ENCODE measurements around the gene RAB22A. TPM values are rescaled to one million over a fixed set of nuclear protein-coding genes. Genes with fewer than 3 reads are reported as not detected.

The RAB22A gene
- total and polyA plus RNA-seq, 9 of the 15 experiments (the other 6 are each of a cell fraction or from before 2014, with no cell fraction given): 1.1 to 8.0 (median 6.7) TPM

DNA sequence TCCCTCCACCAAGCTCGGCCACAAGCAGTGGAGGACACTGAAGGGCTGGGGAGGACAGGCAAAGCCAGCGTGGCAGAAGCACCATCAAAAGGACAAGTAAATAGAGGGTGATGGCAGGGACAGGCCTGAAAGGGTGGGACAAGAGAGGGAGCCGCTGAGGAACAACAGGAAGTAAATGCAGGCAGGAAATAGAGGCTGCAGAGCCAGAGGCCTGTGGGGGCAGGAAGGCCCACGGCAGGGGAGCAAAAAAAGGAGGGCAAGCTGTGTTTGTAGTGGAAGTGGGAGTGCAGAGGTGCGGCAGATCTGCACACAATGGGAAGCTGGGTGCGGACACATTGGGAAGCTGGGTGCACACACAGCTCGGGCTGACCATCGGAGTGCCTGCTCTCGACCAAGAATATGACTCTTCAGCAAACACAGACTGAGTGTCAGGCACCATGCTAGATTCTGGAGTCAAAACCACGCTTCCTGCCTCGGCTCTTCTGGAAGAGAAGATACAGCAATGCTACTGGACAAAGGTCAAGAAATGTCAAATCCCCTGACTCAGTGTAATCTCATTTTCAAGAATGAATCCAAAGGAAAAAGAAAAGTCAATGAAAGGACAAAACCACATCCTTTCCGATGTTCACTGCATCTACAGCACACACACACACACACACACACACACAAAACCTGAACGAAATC, 40.4 kb upstream of the RAB22A start (continued):
- TF ChIP-seq, protein P1, sequence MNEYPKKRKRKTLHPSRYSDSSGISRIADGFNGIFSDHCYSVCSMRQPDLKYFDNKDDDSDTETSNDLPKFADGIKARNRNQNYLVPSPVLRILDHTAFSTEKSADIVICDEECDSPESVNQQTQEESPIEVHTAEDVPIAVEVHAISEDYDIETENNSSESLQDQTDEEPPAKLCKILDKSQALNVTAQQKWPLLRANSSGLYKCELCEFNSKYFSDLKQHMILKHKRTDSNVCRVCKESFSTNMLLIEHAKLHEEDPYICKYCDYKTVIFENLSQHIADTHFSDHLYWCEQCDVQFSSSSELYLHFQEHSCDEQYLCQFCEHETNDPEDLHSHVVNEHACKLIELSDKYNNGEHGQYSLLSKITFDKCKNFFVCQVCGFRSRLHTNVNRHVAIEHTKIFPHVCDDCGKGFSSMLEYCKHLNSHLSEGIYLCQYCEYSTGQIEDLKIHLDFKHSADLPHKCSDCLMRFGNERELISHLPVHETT (CRISPR knock-in tag; conservative IDR thresholded peaks at IDR 0.05 in 1 of 2, IDR thresholded peaks at IDR 0.05 in 1 of 2): peak in 1 of 2 experiments; percentile 16; a peak in 1 of 4 replicates
- TF ChIP-seq TRIM24 (IDR thresholded peaks at IDR 0.05) (no peak), HDAC2 (IDR thresholded peaks at IDR 0.05) (no peak), HDAC1 (IDR thresholded peaks at IDR 0.05) (peak in 1 of 2 experiments; percentile 54; a peak in 2 of 4 replicates), NUFIP1 (IDR thresholded peaks at IDR 0.05; ENCODE audit: partially characterized antibody) (no peak), DMBX1 (CRISPR knock-in tag; IDR thresholded peaks at IDR 0.05; ENCODE audit: borderline replicate concordance) (peak; percentile 9; the same call in 1 of the 2 replicates), TGIF2 (CRISPR knock-in tag; IDR thresholded peaks at IDR 0.05) (no peak), SETDB1 (IDR thresholded peaks at IDR 0.05; ENCODE audit: low read length) (no peak), TAL1 (IDR thresholded peaks at IDR 0.05) (peak; percentile 30; the same call in 1 of the 2 replicates), ZNF12 (CRISPR knock-in tag; IDR thresholded peaks at IDR 0.05) (no peak), NRF1 (conservative IDR thresholded peaks at IDR 0.05 in 1 of 2, IDR thresholded peaks at IDR 0.05 in 1 of 2) (no peak)
- TF ChIP-seq, protein P2, sequence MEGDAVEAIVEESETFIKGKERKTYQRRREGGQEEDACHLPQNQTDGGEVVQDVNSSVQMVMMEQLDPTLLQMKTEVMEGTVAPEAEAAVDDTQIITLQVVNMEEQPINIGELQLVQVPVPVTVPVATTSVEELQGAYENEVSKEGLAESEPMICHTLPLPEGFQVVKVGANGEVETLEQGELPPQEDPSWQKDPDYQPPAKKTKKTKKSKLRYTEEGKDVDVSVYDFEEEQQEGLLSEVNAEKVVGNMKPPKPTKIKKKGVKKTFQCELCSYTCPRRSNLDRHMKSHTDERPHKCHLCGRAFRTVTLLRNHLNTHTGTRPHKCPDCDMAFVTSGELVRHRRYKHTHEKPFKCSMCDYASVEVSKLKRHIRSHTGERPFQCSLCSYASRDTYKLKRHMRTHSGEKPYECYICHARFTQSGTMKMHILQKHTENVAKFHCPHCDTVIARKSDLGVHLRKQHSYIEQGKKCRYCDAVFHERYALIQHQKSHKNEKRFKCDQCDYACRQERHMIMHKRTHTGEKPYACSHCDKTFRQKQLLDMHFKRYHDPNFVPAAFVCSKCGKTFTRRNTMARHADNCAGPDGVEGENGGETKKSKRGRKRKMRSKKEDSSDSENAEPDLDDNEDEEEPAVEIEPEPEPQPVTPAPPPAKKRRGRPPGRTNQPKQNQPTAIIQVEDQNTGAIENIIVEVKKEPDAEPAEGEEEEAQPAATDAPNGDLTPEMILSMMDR (IDR thresholded peaks at IDR 0.05 in 2 of 3, conservative IDR thresholded peaks at IDR 0.05 in 1 of 3; ENCODE audit: insufficient read depth in 2 of 3, low read depth in 1 of 3, low read length in 3 of 3): no peak
- TF ChIP-seq, protein P3, sequence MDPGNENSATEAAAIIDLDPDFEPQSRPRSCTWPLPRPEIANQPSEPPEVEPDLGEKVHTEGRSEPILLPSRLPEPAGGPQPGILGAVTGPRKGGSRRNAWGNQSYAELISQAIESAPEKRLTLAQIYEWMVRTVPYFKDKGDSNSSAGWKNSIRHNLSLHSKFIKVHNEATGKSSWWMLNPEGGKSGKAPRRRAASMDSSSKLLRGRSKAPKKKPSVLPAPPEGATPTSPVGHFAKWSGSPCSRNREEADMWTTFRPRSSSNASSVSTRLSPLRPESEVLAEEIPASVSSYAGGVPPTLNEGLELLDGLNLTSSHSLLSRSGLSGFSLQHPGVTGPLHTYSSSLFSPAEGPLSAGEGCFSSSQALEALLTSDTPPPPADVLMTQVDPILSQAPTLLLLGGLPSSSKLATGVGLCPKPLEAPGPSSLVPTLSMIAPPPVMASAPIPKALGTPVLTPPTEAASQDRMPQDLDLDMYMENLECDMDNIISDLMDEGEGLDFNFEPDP (CRISPR knock-in tag; IDR thresholded peaks at IDR 0.05): no peak
- TF ChIP-seq, protein P4, sequence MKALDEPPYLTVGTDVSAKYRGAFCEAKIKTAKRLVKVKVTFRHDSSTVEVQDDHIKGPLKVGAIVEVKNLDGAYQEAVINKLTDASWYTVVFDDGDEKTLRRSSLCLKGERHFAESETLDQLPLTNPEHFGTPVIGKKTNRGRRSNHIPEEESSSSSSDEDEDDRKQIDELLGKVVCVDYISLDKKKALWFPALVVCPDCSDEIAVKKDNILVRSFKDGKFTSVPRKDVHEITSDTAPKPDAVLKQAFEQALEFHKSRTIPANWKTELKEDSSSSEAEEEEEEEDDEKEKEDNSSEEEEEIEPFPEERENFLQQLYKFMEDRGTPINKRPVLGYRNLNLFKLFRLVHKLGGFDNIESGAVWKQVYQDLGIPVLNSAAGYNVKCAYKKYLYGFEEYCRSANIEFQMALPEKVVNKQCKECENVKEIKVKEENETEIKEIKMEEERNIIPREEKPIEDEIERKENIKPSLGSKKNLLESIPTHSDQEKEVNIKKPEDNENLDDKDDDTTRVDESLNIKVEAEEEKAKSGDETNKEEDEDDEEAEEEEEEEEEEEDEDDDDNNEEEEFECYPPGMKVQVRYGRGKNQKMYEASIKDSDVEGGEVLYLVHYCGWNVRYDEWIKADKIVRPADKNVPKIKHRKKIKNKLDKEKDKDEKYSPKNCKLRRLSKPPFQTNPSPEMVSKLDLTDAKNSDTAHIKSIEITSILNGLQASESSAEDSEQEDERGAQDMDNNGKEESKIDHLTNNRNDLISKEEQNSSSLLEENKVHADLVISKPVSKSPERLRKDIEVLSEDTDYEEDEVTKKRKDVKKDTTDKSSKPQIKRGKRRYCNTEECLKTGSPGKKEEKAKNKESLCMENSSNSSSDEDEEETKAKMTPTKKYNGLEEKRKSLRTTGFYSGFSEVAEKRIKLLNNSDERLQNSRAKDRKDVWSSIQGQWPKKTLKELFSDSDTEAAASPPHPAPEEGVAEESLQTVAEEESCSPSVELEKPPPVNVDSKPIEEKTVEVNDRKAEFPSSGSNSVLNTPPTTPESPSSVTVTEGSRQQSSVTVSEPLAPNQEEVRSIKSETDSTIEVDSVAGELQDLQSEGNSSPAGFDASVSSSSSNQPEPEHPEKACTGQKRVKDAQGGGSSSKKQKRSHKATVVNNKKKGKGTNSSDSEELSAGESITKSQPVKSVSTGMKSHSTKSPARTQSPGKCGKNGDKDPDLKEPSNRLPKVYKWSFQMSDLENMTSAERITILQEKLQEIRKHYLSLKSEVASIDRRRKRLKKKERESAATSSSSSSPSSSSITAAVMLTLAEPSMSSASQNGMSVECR (CRISPR knock-in tag; IDR thresholded peaks at IDR 0.05): no peak
